Retina (tissue), 1 donor: ENCODE measurements around the gene CYP24A1.
"Not testable (repeated sequence)": the region's sequence is repeated elsewhere in the genome, so short reads cannot be mapped to it uniquely, and the experiment has no call there.

Experiments used
- DNase-seq: peaks from one replicate; pipeline ENCODE4 v3.0.0-alpha.2; 2016

CYP24A1 gene

GRCh38 chr20:54132612-54133433 is 41.0 kb downstream of the CYP24A1 start:
- DNase-seq, result no peak

GRCh38 chr20:54131675-54132611 is 41.8 kb downstream of the CYP24A1 start:
- DNase-seq, result no peak

- DNase-seq, result not testable (repeated sequence)
These were observed 42.7 kb downstream of the CYP24A1 start for GRCh38 chr20:54131125-54131524.

GRCh38 chr20:54129350-54129749 is 44.4 kb downstream of the CYP24A1 start:
- no peak for DNase-seq

- DNase-seq, result no peak
These were observed 45.8 kb downstream of the CYP24A1 start for GRCh38 chr20:54127855-54128574.

- DNase-seq, result no peak
These were observed 46.8 kb downstream of the CYP24A1 start for GRCh38 chr20:54126806-54127655.

GRCh38 chr20:54126328-54126727 is 47.5 kb downstream of the CYP24A1 start:
- not testable (repeated sequence) for DNase-seq

- no peak for DNase-seq
These were observed 50.1 kb downstream of the CYP24A1 start for GRCh38 chr20:54123587-54124180.

GRCh38 chr20:54122681-54123586 is 50.9 kb downstream of the CYP24A1 start:
- no peak for DNase-seq

GRCh38 chr20:54122189-54122588 is 51.6 kb downstream of the CYP24A1 start:
- DNase-seq, result no peak

GRCh38 chr20:54119744-54120143 is 54.0 kb downstream of the CYP24A1 start:
- DNase-seq, result no peak

- DNase-seq, result no peak
These were observed 55.4 kb downstream of the CYP24A1 start for GRCh38 chr20:54118220-54119001.

- no peak for DNase-seq
These were observed 57.1 kb downstream of the CYP24A1 start for GRCh38 chr20:54116550-54117235.

GRCh38 chr20:54115172-54115854 is 58.5 kb downstream of the CYP24A1 start:
- no peak for DNase-seq

GRCh38 chr20:54114109-54114508 is 59.7 kb downstream of the CYP24A1 start:
- DNase-seq, result no peak

GRCh38 chr20:54113566-54113965 is 60.2 kb downstream of the CYP24A1 start:
- no peak for DNase-seq

GRCh38 chr20:54112221-54112884 is 61.4 kb downstream of the CYP24A1 start:
- no peak for DNase-seq

GRCh38 chr20:54111460-54111859 is 62.3 kb downstream of the CYP24A1 start:
- DNase-seq, result no peak
